ENCODE data around the gene VEZF1. TPM values are rescaled to one million over a fixed set of nuclear protein-coding genes. Genes with fewer than 3 reads are reported as not detected.

The VEZF1 gene
- total RNA-seq, 4 donors from 2014 or later: 45.3 to 76.0 (median 63.7) TPM

- no peaks in the 10 kb centered on the region for H3K27me3 ChIP-seq
- no peak for TF ChIP-seq POLR2A (IDR thresholded peaks at IDR 0.05)
- TF ChIP-seq CTCF (IDR thresholded peaks at IDR 0.05): no peak
- no peak for TF ChIP-seq POLR2AphosphoS5 (IDR thresholded peaks at IDR 0.05)
- no peak for TF ChIP-seq EP300 (IDR thresholded peaks at IDR 0.05)
- peak overlapping the region; percentile 2 for H3K27ac ChIP-seq
- no peak overlapping the region for H3K4me3 ChIP-seq
- H3K9me3 ChIP-seq: no peaks in the 10 kb centered on the region
- H3K4me1 ChIP-seq: peaks cover 58% of the 10 kb centered on the region
- 52% methylated on average over 5 of the region's 5 CpGs for WGBS
- no peaks in the 10 kb centered on the region for H3K36me3 ChIP-seq
- DNase-seq (ENCODE audit: low spot score in 2 of 2): no peak
Observed at GRCh38 chr17:57928928-57929327, 59.1 kb downstream of the VEZF1 start.

GRCh38 chr17:57927048-57927723, 60.9 kb downstream of the VEZF1 start:
- Histone ChIP-seq H3K27ac (peak overlapping the region; percentile 27), H3K9me3 (no peaks in the 10 kb centered on the region), H3K36me3 (no peaks in the 10 kb centered on the region), H3K27me3 (no peaks in the 10 kb centered on the region), H3K4me1 (peaks cover 62% of the 10 kb centered on the region), H3K4me3 (no peak overlapping the region)
- no peak for DNase-seq (ENCODE audit: low spot score in 2 of 2)
- 69% methylated on average over 5 of the region's 5 CpGs for WGBS
- TF ChIP-seq CTCF (IDR thresholded peaks at IDR 0.05): no peak
- TF ChIP-seq POLR2A (IDR thresholded peaks at IDR 0.05): no peak
- TF ChIP-seq EP300 (IDR thresholded peaks at IDR 0.05): no peak
- TF ChIP-seq POLR2AphosphoS5 (IDR thresholded peaks at IDR 0.05): no peak

GRCh38 chr17:57926723-57927047, 61.4 kb downstream of the VEZF1 start:
- DNase-seq (ENCODE audit: low spot score in 2 of 2): no peak
- H3K27ac ChIP-seq: peak overlapping the region; percentile 27
- no peak overlapping the region for H3K4me3 ChIP-seq
- no peaks in the 10 kb centered on the region for H3K9me3 ChIP-seq
- H3K36me3 ChIP-seq: no peaks in the 10 kb centered on the region
- 75% methylated on average over 7 of the region's 7 CpGs for WGBS
- H3K4me1 ChIP-seq: peaks cover 63% of the 10 kb centered on the region
- TF ChIP-seq CTCF (IDR thresholded peaks at IDR 0.05) (no peak), POLR2AphosphoS5 (IDR thresholded peaks at IDR 0.05) (no peak), EP300 (IDR thresholded peaks at IDR 0.05) (no peak), POLR2A (IDR thresholded peaks at IDR 0.05) (no peak)
- H3K27me3 ChIP-seq: no peaks in the 10 kb centered on the region

GRCh38 chr17:57925361-57925990, 62.6 kb downstream of the VEZF1 start:
- H3K9me3 ChIP-seq: no peaks in the 10 kb centered on the region
- no peak overlapping the region for H3K27ac ChIP-seq
- no peaks in the 10 kb centered on the region for H3K36me3 ChIP-seq
- no peak overlapping the region for H3K4me3 ChIP-seq
- TF ChIP-seq POLR2AphosphoS5 (IDR thresholded peaks at IDR 0.05) (no peak), EP300 (IDR thresholded peaks at IDR 0.05) (no peak), CTCF (IDR thresholded peaks at IDR 0.05) (no peak), POLR2A (IDR thresholded peaks at IDR 0.05) (no peak)
- 78% methylated on average over 9 of the region's 9 CpGs for WGBS
- DNase-seq (ENCODE audit: low spot score in 2 of 2): no peak
- peaks cover 64% of the 10 kb centered on the region for H3K4me1 ChIP-seq
- H3K27me3 ChIP-seq: no peaks in the 10 kb centered on the region

- H3K27me3 ChIP-seq: no peaks in the 10 kb centered on the region
- H3K27ac ChIP-seq: no peak overlapping the region
- DNase-seq (ENCODE audit: low spot score in 2 of 2): no peak
- no peaks in the 10 kb centered on the region for H3K36me3 ChIP-seq
- no peak overlapping the region for H3K4me3 ChIP-seq
- WGBS: 85% methylated on average over 4 of the region's 4 CpGs
- H3K4me1 ChIP-seq: peaks cover 57% of the 10 kb centered on the region
- TF ChIP-seq CTCF (IDR thresholded peaks at IDR 0.05) (no peak), POLR2AphosphoS5 (IDR thresholded peaks at IDR 0.05) (no peak), EP300 (IDR thresholded peaks at IDR 0.05) (no peak), POLR2A (IDR thresholded peaks at IDR 0.05) (no peak)
- no peaks in the 10 kb centered on the region for H3K9me3 ChIP-seq
Observed at GRCh38 chr17:57924677-57925076, 63.4 kb downstream of the VEZF1 start.
